Effector memory CD4-positive, alpha-beta T cell (primary cell): ENCODE data around the gene VPS41.
"Not testable (repeated sequence)": the region's sequence is repeated elsewhere in the genome, so short reads cannot be mapped to it uniquely, and the experiment has no call there.

Experiments used
- DNase-seq, 3 donors: peaks; one replicate each; pipeline ENCODE4 v3.0.0-alpha.2; 2020
- H3K27ac ChIP-seq: 2 replicates; pipeline ENCODE4 v1.7.0; 2013; ENCODE audit warnings: mild to moderate bottlenecking, low read length, moderate library complexity; ENCODE audit not compliant: insufficient read depth, poor library complexity, severe bottlenecking
- H3K27me3 ChIP-seq: replicated peaks from 2 replicates; pipeline ENCODE4 v1.7.0; 2013; ENCODE audit warnings: mild to moderate bottlenecking, low read length; ENCODE audit not compliant: insufficient read depth, control insufficient read depth, poor library complexity, severe bottlenecking
- H3K36me3 ChIP-seq: 2 replicates; pipeline ENCODE4 v1.7.0; 2013; ENCODE audit warnings: mild to moderate bottlenecking, low read length, moderate library complexity; ENCODE audit not compliant: control insufficient read depth, insufficient read depth
- H3K4me1 ChIP-seq: 2 replicates; pipeline ENCODE4 v1.7.0; 2013; ENCODE audit warnings: low read length, mild to moderate bottlenecking; ENCODE audit not compliant: control insufficient read depth, insufficient read depth, poor library complexity, severe bottlenecking
- H3K4me3 ChIP-seq: 2 replicates; pipeline ENCODE4 v1.7.0; 2013; ENCODE audit warnings: low read length, low read depth, mild to moderate bottlenecking; ENCODE audit not compliant: insufficient read depth, poor library complexity, severe bottlenecking
- H3K9me3 ChIP-seq: 2 replicates; pipeline ENCODE4 v1.7.0; 2013; ENCODE audit warnings: mild to moderate bottlenecking, low read length, moderate library complexity; ENCODE audit not compliant: control insufficient read depth
- total RNA-seq, 3 donors: gene quantifications; one replicate each; lab custom pipeline; 2026; lab: John Stamatoyannopoulos, UW

VPS41 gene
- 28.5 to 40.7 (median 37.3) reads per million in 3 donors for total RNA-seq

DNA sequence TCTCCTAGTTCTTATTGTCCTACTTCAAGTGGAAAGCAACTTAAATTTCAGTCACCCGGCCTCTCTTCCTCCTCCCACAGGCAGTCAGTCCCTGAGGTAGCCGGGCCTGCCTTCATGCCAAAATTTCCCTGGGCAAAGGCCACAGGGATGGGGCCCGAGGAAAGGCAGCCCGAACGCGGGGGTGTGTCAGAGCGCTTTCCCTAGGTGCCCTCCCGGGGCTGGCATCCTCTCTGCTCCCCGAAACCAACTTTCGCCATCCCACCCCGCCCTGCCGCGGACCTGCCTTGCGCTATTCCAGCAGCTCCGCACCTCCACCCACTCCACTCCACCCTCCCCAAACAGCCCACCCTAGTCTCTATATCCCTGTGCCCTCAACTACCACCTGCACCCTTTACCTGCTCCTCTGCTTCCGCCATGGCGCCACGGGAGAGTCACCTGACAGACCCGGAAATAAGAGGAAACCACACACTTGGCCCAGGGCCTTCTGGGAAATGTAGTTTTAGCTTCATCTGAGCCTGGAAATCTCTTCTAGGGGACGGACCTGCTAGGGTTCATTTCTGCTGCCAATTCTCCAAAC is at the start of gene VPS41:
Gene VPS41, minus strand, starts transcription at position 433 of the 577 bp plus-strand sequence. Its CDS starts 17 bp downstream, at position 416.
- Histone ChIP-seq H3K27ac (peak within 1 kb of the TSS; percentile 50), H3K4me1 (peaks cover 7% of the 10 kb centered on the region), H3K27me3 (no peaks in the 10 kb centered on the region), H3K4me3 (peak within 1 kb of the TSS; percentile 86), H3K36me3 (no peaks in the 10 kb centered on the region), H3K9me3 (no peaks in the 10 kb centered on the region)
- peak; percentile 57 to 76 (median 70) for DNase-seq

DNA sequence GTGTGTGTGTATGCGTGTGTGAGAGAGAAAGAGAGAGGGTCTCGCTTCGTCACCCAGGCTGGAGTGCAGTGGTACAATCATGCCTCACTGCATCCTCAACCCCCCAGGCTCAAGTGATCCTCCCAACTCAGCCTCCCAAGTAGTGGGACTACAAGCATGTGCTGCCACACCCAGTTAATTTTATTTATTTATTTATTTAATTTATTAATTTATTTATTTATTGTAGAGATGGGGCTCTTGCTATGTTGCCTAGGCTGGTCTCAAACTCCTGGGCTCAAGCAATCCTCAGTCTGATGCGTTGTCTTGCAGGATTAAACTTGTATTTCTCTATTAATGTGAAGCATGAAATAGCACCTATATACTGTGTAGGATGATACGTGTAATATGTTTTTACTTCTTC is 46.9 kb upstream of the VPS41 start:
- H3K9me3 ChIP-seq, result no peaks in the 10 kb centered on the region
- DNase-seq, result no peak
- H3K4me1 ChIP-seq, result no peaks in the 10 kb centered on the region
- H3K36me3 ChIP-seq, result no peaks in the 10 kb centered on the region
- H3K27ac ChIP-seq, result no peak overlapping the region
- no peaks in the 10 kb centered on the region for H3K27me3 ChIP-seq
- H3K4me3 ChIP-seq, result no peak overlapping the region

DNA sequence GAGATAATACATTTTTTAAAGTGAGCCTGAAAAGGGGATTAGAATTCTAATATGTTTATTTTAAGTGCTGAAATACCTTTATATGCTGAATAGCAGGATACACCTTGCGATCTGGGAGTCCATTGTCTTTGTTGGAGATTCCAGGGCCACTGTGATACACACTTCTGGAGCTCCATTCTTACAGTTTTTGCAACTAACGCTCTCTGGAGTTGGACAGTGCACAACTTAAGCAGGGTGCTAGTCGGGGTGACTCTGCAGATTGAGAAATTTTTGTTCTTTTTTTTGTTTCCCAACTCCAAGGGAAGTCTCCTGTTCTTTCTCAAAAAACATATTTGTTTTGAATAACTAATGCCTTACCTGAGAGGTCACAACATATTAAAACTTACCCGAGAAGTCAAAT is 45.0 kb upstream of the VPS41 start:
- DNase-seq, result no peak
- H3K36me3 ChIP-seq, result no peaks in the 10 kb centered on the region
- no peaks in the 10 kb centered on the region for H3K4me1 ChIP-seq
- no peak overlapping the region for H3K27ac ChIP-seq
- H3K27me3 ChIP-seq, result no peaks in the 10 kb centered on the region
- no peaks in the 10 kb centered on the region for H3K9me3 ChIP-seq
- H3K4me3 ChIP-seq, result no peak overlapping the region

DNA sequence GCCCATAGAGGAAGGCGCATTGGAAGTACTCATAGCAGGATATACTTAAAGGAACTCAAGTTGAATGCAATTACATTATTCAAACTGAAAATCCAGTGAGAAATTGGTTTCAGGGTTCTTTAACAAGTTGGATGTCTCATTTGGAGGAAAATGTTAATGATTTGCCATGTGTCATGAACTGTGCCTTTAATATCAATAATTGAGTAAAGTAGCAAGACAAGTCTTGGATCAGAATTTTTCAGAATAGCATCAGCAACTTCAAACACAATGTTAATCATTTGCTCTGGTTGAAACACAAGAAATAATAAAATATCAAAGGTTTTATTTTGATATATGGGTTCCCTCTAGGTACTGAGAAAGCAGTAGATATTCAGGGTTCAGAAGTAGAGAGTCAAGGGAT is 44.2 kb upstream of the VPS41 start:
- DNase-seq, result no peak
- Histone ChIP-seq H3K27me3 (no peaks in the 10 kb centered on the region), H3K36me3 (no peaks in the 10 kb centered on the region), H3K4me1 (no peaks in the 10 kb centered on the region), H3K27ac (no peak overlapping the region), H3K4me3 (no peak overlapping the region), H3K9me3 (no peaks in the 10 kb centered on the region)

DNA sequence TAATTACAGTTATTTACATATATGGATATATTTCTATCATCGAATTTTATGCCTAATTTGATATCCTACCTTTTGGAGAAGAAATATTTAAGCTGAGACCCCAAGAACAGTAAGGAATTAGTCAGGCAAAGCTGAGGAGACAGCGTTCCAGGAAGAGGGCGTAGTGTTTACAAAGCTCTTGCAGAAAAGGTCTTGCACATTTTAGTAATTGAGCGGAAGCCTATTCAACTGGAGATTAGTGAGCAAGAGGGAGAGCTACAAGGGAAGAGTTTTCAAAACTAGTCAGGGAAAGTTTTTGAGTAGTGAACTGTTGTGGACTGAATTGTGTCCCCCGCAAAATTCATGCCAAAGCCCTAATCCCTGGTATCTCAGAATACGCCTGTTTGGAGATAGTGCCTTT is 42.2 kb upstream of the VPS41 start:
- H3K27ac ChIP-seq, result no peak overlapping the region
- H3K4me3 ChIP-seq, result no peak overlapping the region
- H3K27me3 ChIP-seq, result no peaks in the 10 kb centered on the region
- DNase-seq, result no peak
- H3K36me3 ChIP-seq, result no peaks in the 10 kb centered on the region
- H3K9me3 ChIP-seq, result no peaks in the 10 kb centered on the region
- H3K4me1 ChIP-seq, result no peaks in the 10 kb centered on the region

DNA sequence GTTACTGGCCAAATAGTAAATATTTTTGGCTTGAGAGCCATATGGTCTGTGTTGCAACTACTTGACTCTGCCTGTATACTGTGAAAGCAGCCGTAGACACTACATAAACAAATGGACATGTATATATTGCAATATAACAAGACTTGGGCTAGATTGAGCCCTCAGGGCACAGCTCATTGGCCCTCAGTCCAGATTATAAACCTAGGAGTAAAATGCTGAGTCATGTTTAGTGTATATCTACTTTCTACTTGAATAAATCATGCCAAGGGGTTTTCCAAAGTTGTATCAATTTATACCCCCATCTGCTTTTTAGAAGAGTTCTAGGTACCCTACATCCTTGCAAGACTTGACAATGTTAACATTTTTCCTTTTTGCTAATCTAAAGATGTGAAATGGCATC is 41.3 kb upstream of the VPS41 start:
- Histone ChIP-seq H3K4me3 (no peak overlapping the region), H3K4me1 (no peaks in the 10 kb centered on the region), H3K36me3 (no peaks in the 10 kb centered on the region), H3K9me3 (no peaks in the 10 kb centered on the region), H3K27me3 (no peaks in the 10 kb centered on the region), H3K27ac (no peak overlapping the region)
- DNase-seq, result no peak

DNA sequence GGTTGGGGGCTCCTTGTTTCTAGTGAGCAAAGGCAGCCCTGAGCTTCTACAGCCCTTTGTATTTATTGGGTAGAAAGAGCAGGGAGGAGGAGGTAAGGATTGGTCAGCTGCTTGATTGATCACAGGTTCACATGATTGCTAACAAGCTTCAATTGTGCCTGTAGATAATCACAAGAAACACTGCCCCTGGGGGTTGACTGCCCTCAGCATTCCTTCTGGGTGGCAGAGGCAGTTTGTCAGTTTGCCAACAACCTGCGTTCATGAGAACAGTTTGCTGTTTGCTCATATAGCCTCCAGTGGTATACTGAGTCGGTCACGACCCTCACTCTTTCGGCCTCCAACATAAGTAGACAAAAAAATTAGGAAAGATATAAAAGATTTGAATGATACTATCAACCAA is 38.5 kb upstream of the VPS41 start:
- H3K4me3 ChIP-seq, H3K27me3 ChIP-seq, H3K9me3 ChIP-seq, DNase-seq, H3K27ac ChIP-seq, H3K4me1 ChIP-seq, H3K36me3 ChIP-seq: not testable (repeated sequence)

DNA sequence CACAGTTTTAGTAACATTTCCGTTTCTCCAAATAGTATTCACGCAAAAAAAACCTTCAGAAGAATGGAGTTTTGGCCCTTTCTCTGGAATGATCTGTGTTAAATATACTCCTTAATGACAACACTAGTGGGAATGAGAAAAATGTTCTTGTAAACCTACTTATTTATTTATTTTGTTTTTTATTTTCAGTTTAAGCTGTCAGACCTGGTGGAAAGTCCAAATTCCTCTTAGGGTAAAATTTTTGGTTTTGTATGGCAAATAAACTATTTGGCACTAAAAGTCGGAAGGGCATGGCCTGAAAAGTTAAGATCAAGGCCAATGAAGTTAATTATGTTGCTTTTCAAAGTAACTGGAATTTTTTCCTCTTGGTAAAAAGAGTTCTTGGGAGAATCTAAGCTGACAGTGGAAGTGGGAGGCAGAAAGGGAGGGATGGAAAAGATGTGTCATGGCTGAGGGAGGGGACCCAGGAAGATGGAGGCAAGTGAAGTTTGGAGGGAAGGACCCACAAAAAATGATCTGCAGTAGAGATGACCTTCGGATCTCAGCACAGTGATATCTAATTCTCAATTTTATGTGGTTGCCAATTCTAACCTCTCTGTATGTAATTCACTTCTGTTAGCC is 33.5 kb upstream of the VPS41 start:
- H3K36me3 ChIP-seq, result no peaks in the 10 kb centered on the region
- H3K27me3 ChIP-seq, result no peaks in the 10 kb centered on the region
- no peak overlapping the region for H3K4me3 ChIP-seq
- H3K27ac ChIP-seq, result no peak overlapping the region
- no peaks in the 10 kb centered on the region for H3K9me3 ChIP-seq
- DNase-seq, result no peak
- no peaks in the 10 kb centered on the region for H3K4me1 ChIP-seq

DNA sequence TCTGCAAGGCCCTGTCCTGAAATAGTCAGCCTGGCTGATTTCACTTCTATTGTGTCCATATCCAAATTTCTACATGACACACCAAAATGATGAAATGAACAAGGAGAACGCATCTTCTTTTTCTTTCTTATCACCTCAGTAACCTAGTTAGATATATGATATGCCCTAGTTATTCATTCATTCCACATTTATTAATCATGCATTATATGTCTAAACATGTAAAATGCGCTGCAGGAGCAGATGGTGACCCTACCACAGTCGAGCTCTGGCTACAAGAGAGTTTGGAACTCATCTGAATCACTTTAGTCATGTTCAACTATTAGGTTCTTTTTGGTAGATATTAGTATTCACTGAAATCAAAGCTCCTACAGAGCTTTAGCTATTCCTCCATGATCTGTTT is 31.8 kb upstream of the VPS41 start:
- DNase-seq, result no peak
- H3K27ac ChIP-seq, result no peak overlapping the region
- no peaks in the 10 kb centered on the region for H3K9me3 ChIP-seq
- H3K4me1 ChIP-seq, result no peaks in the 10 kb centered on the region
- no peaks in the 10 kb centered on the region for H3K36me3 ChIP-seq
- no peak overlapping the region for H3K4me3 ChIP-seq
- no peaks in the 10 kb centered on the region for H3K27me3 ChIP-seq

DNA sequence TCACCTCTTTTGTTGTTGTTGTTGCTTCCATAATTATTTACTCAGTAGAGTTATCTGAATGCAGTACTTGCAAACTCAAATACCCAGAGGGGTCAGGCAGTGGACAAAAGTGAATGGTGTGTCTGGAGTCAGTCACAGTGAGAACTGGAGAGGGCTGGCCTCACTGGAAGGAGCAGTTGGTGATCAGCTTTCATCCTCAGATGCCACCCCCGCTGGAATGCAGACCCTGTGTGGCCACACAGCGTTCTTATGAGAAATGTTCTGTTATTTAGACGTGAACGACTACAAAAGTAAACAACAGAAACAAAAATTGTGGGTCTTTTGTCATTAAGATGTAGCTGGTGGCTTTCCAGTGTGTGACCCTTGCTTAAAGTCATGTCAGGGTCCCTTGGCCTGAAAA is 29.6 kb upstream of the VPS41 start:
- no peaks in the 10 kb centered on the region for H3K36me3 ChIP-seq
- no peaks in the 10 kb centered on the region for H3K27me3 ChIP-seq
- no peak for DNase-seq
- H3K27ac ChIP-seq, result no peak overlapping the region
- no peaks in the 10 kb centered on the region for H3K4me1 ChIP-seq
- no peaks in the 10 kb centered on the region for H3K9me3 ChIP-seq
- no peak overlapping the region for H3K4me3 ChIP-seq
